IPS-NIHi7 (cell line): Measurements from ENCODE around the gene ZNF45.
"Not testable (repeated sequence)": the region's sequence is repeated elsewhere in the genome, so short reads cannot be mapped to it uniquely, and the experiment has no call there.

Experiments used
- DNase-seq: peaks from one replicate; pipeline ENCODE4 v3.0.0; 2012; ENCODE audit warnings: mixed read lengths; ENCODE audit errors: extremely low spot score

Gene ZNF45

DNA sequence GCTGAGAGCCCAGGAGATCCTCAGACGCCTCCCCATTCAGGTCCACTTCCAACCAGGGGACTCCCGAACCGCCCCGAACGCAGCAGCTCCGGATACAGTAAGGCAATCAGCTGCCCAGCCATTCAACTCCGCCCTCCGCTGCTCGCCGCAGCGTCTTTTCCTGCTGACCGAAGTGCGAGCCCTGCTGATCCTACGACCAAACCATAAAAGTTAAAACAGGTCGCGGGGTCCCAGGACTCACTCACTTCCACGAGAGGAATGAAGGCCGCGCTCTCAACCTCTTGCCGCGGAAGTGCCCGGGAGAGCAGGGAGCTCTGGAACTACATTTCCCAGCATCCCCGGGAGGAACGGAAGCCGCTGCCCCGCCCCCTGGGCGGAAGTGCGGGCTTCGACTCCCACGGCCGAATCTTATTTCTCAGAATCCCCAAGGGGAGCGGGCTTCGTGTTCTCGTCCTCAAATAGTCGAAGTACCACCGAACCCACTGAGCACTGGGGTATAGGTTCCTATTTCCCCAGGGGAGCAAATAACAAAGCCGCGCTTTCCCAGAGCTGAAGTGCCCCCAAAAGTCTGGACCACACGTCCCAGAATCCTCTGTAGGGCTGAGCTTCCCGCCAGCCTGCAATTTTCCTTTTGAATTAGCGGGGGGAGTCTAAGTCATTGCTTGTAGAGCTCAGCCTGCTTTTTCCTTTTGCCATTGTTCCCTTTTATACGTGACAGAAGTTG, at the start of gene ZNF45:
ZNF45 (minus strand) TSS at position 298 of the 724 bp plus-strand sequence. CDS start 13,097 bp downstream, outside the sequence.
- peak; percentile 94 for DNase-seq

DNA sequence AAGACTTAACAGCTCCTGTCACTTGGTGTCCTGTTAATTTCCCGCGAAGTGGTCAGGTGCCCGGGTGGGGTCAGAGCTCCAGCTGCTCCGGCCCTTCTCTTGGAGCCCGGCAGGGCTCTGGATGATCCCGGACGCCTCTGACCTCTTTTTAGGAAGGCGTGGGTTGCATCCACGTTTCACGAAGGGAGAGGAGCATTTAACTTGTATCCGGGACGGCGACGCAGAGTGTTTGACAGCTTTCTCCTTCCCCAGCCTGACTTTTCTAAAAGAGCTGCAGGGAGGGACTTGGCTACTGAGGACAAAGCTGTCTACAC, 49.6 kb upstream of the ZNF45 start:
- peak; percentile 12 for DNase-seq

- peak; percentile 94 for DNase-seq
Observed at GRCh38 chr19:43983912-43984686, 49.0 kb upstream of the ZNF45 start, which contains the start of gene ZNF155. Gene ZNF155, plus strand, starts transcription at chr19:43984188. Its CDS starts 4,356 bp downstream, at chr19:43988544.

DNA sequence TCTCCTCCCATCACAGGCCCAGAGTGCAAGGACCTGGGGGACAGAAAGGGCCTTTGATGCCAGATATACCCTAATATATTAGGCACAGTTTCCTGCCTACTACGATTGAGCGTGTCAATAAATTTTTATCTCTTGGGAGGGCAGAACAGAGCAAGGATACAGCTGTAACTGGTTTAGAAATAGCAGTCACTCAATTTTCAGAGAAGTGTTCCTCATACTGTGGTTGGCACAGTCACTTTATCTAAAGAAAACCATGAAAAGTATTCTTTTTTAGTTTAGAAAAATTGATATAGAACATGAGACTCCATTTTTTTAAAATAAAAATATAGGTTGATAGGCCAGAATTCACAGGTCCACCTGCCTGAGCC, 48.4 kb upstream of the ZNF45 start:
- DNase-seq: no peak

DNA sequence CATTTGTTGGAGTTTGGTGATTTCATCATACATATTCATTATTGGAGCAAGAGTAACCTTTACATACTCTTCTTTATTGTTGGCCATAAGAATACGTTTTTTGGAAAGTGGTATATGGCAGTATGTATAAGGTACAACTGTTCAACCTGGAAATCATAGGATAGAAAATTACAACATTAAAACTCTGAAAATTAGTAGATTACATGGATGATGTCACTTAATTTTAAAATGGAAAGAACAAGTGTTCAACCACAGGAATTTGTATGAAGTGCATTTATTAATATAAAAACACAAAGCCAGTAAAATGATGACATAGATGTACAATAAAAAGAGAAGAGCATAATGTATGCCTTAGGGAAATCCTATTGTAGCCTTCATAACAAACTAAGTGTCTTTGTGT, 41.6 kb upstream of the ZNF45 start:
- DNase-seq: no peak

DNA sequence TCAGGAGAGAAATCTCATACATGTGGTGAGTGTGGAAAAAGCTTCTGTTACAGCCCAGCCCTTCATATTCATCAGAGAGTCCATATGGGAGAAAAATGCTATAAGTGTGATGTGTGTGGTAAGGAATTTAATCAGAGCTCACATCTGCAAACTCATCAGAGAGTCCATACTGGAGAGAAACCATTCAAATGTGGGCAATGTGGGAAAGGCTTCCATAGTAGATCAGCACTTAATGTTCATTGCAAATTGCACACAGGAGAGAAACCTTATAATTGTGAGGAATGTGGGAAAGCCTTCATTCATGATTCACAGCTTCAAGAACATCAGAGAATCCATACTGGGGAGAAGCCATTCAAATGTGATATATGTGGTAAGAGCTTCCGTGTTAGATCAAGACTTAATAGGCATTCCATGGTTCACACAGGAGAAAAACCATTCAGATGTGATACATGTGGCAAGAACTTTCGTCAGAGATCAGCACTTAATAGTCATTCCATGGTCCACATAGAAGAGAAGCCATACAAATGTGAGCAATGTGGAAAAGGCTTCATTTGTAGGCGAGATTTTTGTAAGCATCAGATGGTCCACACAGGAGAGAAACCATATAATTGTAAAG, 31.1 kb upstream of the ZNF45 start:
- DNase-seq: no peak

DNA sequence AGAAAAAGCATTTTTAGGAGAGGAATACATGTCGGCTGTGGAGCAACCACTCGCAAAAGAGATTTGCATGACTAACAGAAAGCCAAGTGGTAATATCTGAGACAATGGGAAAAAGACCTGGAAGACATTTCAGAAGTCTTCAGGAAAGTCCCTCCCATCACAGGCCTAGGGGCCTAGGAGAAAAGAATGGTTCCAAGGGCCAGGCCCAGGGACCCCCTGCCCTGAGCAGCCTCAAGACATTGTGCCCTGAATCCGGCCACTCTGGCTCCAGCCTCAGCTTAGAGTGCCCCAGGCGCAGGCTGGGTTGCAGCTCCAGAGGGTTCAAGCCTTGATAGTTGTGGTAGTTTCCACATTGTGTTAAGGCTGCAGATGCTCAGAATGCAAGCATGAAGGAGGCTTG, 25.3 kb upstream of the ZNF45 start:
- DNase-seq: no peak

GRCh38 chr19:43957891-43958290, 22.8 kb upstream of the ZNF45 start:
- DNase-seq: no peak

GRCh38 chr19:43956827-43957226, 21.7 kb upstream of the ZNF45 start:
- DNase-seq: no peak

DNA sequence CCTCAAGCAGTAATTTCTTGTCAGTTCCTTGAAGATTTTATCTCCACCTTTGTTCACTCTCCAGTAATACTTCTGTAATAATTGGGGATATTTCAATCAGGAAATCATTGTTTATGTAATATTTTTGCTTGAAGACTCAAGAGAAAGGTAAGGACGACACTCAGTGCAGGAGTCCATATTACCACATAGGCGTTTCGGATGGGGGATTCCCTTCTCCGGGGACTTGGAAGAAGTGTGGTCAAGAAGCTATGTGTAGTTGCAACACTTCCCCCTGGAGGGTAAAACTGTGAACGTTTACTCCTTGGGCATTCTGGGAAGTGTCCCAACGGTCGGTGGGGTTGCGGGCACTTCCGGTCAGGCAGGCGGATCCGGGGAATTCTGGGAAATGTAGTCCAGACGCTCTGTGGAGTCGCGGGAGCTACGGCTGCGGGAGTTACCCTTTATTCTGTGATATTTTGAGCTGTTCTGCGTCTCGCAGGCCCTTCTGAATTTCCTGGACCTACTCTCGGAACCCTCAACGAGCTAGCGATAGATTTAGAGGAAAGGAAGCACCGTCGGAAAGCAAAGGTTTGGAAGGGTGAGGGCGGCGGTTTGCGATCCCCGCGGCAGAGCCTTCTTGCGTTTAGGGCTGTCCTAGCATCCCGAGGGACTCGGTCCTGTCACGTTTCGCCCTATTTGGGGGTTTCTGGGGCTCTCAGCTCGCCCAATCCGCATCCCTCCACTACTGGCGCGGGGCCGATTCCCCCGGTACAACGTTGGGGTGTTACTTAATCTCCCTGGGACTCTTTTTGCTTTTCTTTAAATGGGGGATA, 16.0 kb upstream of the ZNF45 start, which contains the start of gene ZNF221:
ZNF221 (plus strand) TSS at position 395 of the 812 bp plus-strand sequence. CDS start 11,499 bp downstream, outside the sequence.
- DNase-seq: peak; percentile 97

DNA sequence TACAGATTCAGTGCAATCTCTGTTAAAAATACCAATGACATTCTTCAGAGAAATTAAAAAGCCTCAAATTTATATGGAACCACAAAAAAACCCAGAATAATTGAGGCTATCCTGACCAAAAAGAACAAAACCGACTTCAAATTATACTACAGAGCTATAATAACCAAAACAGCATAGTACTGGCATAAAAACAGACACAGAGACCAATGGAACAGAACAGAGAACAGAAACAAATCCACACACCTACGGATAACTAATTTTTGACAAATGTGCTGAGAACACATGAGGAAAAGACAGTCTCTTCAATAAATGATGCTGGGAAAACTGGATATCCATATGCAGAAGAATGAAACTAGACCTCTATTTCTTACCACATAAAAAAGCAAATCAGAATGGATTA, 14.7 kb upstream of the ZNF45 start:
- DNase-seq: not testable (repeated sequence)

GRCh38 chr19:43947412-43947811, 12.3 kb upstream of the ZNF45 start:
- DNase-seq: not testable (repeated sequence)

DNA sequence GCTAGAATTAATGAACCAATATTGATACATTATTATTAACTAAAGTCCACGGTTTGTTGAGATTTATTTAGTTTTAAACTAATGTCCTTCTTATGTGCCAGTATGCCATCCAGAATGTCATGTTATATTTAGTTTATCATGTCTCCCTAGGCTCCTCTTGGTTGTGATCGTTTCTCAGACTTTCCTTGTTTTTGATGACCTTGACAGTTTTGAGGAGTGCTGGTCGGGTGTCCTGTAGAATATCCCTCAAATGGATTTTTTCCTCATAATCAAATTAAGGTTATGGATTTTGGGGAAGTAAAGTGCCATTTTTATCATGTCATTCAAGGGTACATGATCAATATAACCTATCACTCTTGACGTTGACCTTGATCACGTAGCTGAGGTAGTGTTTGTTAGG, 6.1 kb upstream of the ZNF45 start:
- DNase-seq: no peak

- DNase-seq: no peak
Observed at GRCh38 chr19:43940719-43941118, 5.6 kb upstream of the ZNF45 start.

DNA sequence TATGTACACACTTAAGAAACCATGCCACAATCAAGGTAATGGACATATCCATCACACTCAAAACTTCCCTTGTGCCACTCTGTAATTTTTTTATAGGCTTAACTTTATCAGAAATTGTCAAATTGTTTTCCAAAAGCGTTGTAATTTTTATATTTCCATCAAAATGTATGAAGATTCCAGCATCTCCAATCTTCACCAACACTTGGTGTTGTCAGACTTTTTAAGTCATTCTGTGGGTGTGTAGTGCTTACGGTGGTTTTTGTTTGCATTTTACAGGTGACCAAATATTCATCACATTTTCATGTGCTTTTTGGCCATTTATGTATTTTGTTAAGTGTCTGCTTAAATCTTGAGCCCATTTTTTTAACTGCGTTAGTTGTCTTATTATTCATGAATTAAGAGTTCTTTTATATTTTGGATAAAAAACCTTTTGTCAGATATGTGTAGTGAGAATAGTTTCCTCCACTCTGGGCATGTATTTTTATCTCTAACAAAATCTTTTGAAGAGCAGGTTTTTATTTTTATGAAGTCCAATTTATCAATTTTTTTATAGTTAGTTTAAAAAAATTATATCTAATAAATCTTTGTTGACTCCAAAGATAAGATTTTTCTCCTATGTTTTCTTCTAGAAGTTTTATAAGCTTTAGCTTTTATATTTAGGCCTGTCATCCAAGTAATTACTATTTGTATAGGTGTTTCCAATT, 4.6 kb upstream of the ZNF45 start:
- no peak for DNase-seq

DNA sequence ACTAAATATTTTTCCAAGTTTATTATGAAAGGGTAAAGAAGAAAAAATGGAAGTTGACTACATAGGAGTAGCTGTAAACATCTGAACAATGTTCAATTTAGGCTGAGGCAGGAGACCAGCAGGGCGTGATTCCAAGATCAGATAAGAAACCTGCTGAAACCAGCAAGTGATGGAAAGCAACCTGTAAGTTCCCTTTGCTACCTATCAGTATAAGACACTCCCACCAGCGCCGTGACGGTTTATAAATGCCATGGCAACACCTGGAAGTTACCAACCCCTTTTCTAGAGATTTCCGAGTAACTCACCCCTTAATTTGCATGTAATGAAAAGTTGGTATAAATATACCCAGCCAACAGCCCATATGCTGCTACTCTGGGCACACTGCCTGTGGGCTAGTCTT, 1.1 kb upstream of the ZNF45 start:
- DNase-seq: no peak

GRCh38 chr19:43934055-43934984, 762 bp downstream of the ZNF45 start:
- DNase-seq: peak; percentile 18

- no peak for DNase-seq
Observed at GRCh38 chr19:43928820-43929219, 6.3 kb downstream of the ZNF45 start.

GRCh38 chr19:43923875-43924274, 11.2 kb downstream of the ZNF45 start:
- DNase-seq: no peak

GRCh38 chr19:43914051-43914450, 21.0 kb downstream of the ZNF45 start:
- DNase-seq: no peak
